NT2/D1 (cell line): ENCODE data around the gene COMT.

Source experiments
- YY1 ChIP-seq: IDR thresholded peaks from 2 replicates; pipeline ENCODE4 v1.6.1; 2011; ENCODE audit not compliant: insufficient read length, insufficient read depth
- ZNF274 ChIP-seq: IDR thresholded peaks from 2 replicates; pipeline ENCODE4 v1.6.1; 2011; ENCODE audit warnings: mild to moderate bottlenecking, low read depth, low read length

DNA sequence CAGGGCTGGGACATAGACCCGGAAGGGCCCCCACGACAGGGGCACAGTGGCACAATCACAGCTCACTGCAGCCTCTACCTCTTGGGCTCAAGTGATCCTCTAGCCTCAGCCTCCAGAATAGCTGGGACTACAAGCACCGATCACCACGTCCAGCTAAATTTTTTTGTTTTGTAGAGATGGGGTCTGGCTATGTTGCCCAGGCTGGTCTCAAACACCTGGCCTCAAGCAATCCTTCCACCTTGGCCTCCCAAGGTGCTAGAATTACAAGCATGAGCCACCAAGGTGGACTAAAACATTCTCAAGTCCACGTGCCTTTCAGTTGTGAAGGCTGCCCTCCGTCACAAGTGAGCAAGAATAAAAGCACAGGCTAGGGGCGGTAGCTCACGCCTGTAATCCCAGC is 10.1 kb upstream of the COMT start:
- no peak for TF ChIP-seq ZNF274
- no peak for TF ChIP-seq YY1
